UCSD-AML1 (cell line): ENCODE measurements around the gene KLK2.
"Not testable (repeated sequence)": the region's sequence is repeated elsewhere in the genome, so short reads cannot be mapped to it uniquely, and the experiment has no call there.

Experiments used
- DNase-seq: peaks from one replicate; lab custom pipeline; 2025; ENCODE audit not compliant: unreplicated experiment; lab: John Stamatoyannopoulos, UW

KLK2 gene

DNA sequence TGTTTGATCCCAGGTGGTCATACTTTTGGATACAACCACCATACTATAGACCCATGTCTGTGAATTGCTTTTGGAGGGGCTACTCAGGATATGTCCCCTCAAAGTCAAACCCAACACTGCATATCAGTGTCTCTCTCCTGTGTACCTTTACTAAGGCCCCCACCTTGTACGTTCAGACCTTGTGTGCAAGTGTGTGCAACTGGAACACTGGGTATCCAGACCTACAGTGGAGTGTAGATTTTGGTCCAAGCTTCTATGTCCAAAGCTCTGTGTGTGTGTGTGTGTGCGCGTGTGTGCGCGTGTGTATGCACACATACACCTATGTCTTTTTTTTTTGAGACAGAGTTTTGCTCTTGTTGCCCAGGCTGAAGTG, 18.0 kb downstream of the KLK2 start:
- DNase-seq: no peak

DNA sequence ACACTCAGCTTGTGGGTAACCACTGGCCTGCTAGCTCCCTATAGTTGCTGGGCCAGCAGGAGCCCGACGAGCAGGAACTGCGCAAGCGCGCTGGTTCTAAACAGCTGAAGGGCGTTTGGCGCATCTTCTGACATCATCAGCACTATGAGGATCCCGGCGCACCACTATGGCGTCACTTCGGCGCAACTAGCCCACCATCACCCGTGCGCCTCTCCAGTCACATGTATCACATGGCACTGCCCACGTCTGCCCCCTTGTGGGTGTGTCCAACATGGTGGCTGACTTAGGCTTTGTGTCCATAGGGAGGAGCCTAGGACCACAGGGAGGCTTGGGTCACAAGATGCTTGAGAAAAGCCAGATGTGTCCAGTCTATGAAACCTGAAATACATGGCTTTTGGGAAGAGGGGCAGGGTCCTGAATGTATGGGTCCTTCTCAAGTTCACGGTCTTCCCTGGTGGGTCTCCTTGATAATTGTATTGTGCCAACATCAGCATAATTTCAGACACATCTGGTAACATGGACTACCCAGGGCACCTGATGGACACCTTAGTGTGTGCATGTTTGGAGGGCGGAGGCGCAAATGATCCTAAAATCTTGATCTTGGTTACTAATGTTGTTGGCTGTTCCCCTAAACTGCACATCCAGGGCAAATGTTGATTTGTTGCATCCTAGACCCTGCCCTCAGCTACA, 20.0 kb downstream of the KLK2 start:
- DNase-seq: no peak

- no peak for DNase-seq
These were observed 21.5 kb downstream of the KLK2 start for GRCh38 chr19:50894478-50895356.

GRCh38 chr19:50896089-50896590, 22.9 kb downstream of the KLK2 start:
- not testable (repeated sequence) for DNase-seq

DNA sequence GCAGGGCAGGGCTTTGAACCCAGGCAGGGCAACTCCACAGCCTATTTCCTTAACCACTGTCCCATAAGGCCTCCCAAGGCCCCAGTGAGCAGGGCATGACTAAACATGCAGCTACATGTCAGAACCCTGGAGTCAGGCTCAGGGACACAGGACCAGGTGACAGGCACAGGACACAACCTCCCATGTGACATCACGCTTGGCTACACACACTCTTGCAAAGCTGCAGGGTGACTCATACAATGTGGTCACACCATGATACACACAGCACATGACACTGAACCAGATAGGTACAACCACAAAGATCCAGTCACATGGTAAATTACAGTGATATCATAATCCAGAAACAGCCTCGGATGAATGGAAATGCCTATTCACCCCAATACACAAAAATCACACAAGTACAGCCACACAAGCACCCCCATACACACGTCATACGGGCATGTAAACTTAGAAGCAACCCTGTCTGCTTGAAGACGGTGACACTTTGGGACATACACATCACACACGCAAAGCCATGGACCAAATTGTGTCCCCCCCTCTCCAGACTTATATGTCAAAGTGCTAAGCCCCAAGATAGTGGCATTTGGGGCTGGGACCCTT, 23.5 kb downstream of the KLK2 start:
- no peak for DNase-seq

DNA sequence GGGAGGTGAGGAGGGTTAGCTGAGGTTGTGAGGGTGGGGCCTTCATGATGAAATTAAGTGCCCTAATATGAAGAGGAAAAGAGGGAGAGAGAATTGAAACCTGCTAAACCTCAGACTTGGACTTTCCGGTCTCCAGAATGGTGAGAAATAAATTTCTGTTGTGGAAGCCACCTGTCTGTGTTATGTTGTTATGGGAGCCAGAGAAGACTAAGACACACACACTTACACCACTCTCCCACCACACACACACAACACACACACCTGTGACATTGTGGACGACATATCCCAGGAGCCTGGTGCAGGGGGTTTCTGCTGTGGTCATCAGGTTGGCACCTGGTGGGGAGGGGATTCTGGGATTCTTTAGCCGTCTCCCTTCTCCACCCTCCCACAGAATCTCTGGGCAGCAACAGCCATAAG, 24.0 kb downstream of the KLK2 start:
- no peak for DNase-seq

DNA sequence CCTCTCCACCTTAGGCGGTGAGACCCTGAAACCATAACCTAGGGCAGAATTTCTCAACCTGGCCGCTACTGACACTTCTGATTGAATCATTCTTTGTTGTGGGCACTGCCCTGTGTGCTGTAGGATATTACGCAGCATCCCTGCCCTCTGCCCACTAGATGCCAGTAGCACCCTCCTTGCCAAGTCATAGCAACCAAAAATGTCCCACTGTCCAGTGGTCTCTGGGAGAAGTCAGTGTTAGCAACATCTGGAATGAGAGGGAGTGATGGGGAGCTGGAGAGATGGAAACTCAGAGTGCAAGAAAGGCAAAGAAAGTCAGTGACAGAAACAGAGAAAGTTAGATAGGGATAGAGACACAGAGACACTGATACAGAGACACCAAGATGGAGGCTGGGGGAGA, 24.4 kb downstream of the KLK2 start:
- no peak for DNase-seq

GRCh38 chr19:50898018-50898417, 24.8 kb downstream of the KLK2 start:
- DNase-seq: no peak

- DNase-seq: no peak
These were observed 26.3 kb downstream of the KLK2 start for GRCh38 chr19:50899569-50899968.

- DNase-seq: no peak
These were observed 29.4 kb downstream of the KLK2 start for GRCh38 chr19:50902640-50903039.

DNA sequence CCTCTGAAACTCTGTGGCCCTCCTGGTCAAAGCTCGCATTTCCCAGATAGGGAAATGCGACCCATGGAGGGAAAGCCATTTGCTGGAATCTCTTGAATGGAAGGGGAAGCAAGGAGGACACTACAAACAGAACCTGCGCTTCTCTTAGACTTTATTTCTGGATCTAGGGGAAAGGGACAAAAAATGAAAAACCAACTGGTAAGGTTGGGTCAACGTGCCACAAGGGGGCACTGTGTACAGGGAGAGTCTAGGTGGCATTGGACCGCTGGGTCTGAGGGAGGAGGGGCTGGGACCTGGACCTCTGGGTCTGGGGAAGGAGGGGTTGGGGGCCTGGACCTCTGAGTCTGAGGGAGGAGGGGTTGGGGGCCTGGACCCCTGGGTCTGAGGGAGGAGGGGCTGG, 33.0 kb downstream of the KLK2 start:
- DNase-seq: peak; percentile 24

GRCh38 chr19:50908336-50908735, 35.1 kb downstream of the KLK2 start:
- DNase-seq: no peak

DNA sequence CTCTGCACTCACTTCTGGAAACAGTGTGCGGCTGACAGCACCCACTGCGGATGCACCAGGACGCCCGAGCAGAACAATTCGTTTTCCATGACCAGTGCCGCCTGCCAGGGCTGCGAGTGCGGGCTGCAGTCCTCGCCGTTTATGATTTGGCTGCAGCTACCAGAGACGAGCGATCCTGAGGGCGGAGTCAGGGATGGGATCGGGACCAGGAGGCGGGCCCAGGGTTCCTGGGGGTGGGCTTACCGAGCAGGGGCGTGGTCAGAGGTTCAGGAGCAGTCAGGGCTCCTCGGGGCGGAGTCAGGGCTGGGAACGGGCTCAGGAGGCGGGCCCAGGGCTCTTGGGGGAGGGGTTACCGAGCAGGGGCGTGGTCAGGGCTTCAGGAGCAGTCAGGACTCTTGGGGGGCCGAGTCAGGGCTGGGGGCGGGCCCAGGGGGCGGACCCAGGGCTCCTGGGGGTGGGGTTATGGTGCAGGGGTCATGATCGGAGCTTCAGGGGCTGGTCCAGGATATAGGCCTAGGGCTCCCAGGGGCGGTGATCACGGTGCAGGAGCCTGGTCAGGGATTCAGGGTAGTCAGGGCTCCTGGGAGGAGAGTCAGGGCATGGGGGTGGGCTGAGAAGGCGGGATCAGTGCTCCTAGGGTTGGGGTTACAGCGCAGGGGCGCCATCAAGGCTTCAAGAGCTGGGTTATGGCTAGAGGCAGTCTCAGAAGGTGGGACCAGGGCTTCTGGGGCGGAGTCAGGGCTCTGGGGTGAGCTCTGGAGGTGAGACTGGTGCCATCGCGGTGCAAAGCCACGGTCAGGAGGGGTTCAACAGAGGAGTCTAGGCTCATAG, 36.2 kb downstream of the KLK2 start:
- no peak for DNase-seq

DNA sequence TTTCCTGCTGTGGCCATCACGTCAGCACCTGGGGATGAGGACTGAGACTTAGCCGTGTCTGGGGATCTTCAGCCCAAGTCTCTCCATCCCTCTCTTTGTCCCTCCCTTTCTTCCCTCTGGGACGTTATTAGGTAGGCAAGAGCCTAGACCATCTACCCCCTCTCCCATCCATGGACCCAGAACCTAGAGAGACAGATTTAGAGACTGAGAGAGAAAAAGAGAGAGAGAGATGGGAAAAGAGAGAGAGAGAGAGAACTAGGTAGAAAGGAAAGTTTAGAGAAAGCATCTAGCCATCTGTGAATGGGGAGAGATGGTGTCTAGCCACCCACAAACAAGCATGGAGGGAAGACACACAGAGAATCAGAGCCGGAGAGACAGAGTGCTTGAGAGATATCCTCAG, 37.5 kb downstream of the KLK2 start:
- DNase-seq: no peak

GRCh38 chr19:50911206-50912101, 38.2 kb downstream of the KLK2 start, which contains the start of gene KLK4:
Gene KLK4, minus strand, starts transcription at chr19:50911395. Its CDS starts 657 bp downstream, at chr19:50910738.
- no peak for DNase-seq

DNA sequence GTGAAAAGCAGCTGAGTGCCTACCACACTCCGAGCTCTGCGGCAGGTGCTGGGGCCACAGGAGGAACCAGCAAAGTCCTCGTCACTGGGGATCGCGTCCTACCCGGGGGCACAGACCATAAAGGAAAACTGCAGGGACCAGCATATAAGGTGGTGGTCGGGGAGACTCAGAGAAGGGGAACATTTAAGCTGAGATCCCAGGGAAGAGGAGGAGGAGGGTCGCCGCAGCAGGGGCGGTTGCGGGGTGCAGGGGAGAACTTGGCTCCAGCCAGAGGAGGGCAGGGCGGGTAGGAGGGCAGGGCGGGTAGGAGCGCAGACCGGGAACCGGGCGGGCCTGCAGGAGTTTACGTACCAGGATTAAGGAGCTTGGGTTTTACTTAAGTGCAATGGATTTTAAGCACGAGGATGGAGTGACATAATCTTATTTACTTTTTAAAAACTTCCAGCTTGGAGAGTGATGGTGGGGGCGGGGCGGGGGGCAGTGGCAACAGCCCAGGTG, 38.9 kb downstream of the KLK2 start:
- DNase-seq: no peak

- DNase-seq: no peak
These were observed 39.8 kb downstream of the KLK2 start for GRCh38 chr19:50912727-50913716.

- no peak for DNase-seq
These were observed 42.8 kb downstream of the KLK2 start for GRCh38 chr19:50916069-50916468.
